ENCODE results near the gene ARFGAP2.

- TF ChIP-seq CTCF (conservative IDR thresholded peaks at IDR 0.05) (no peak), ZFX (IDR thresholded peaks at IDR 0.05) (no peak)
These were observed 54.9 kb downstream of the ARFGAP2 start for GRCh38 chr11:47121731-47122130.

All from C4-2B (cell line).